Measurements from ENCODE around the gene TNF. TPM values are rescaled to one million over a fixed set of nuclear protein-coding genes. Genes with fewer than 3 reads are reported as not detected.
A peak's percentile ranks its signal among the peaks of the same experiment; 100 is the strongest.

TNF gene
- total and polyA plus RNA-seq, 11 donors, result 0.15 to 7.6 (median 0.44) TPM; not detected in 1

- intact Hi-C loops (cut with DNase I), result loop anchor here (1.0 to 10.0 kb wide), 9 partner anchors 34 to 408 kb away; partner anchors contain the start of genes LTB (in 7 of the 10), NELFE (in 3 of the 10), SKIC2 (in 3 of the 10) and APOM (in 1 of the 10)
- H3K27me3 ChIP-seq, result no peaks in the 10 kb centered on the region
- whole genome bisulfite sequencing, 4 donors, result 0 to 1% (median 0%) methylated on average over 25 of the region's 25 CpGs
- DNase-seq (peak; percentile 94 to 98 (median 98)), ATAC-seq (peak; percentile 96 to 98 (median 97))
- H3K4me1 ChIP-seq, result peaks cover 0 to 37% (median 22%) of the 10 kb centered on the region in 12 donors
- H3K27ac ChIP-seq, result peak within 1 kb of the TSS; percentile 63 to 95 (median 89)
- H3K9me3 ChIP-seq, result no peaks in the 10 kb centered on the region
- TF ChIP-seq POLR2A (IDR thresholded peaks at IDR 0.05) (peak in 1 of 2 donors; percentile 62), CTCF (IDR thresholded peaks at IDR 0.05) (peak in 2 of 12 donors; percentile 1 to 21)
- peaks cover 0 to 33% (median 24%) of the 10 kb centered on the region in 9 donors for H3K36me3 ChIP-seq
- H3K4me3 ChIP-seq, result peak within 1 kb of the TSS; percentile 4 to 64 (median 56)
Observed at GRCh38 chr6:31546958-31547726, 28.2 kb upstream of the TNF start, which contains the start of gene NFKBIL1. Gene NFKBIL1 (plus strand): TSS chr6:31547608. CDS start chr6:31547695, 87 bp downstream.

GRCh38 chr6:31547727-31548543, 27.4 kb upstream of the TNF start:
- ATAC-seq (no peak), DNase-seq (no peak)
- peak overlapping the region; percentile 63 to 95 (median 89) for H3K27ac ChIP-seq
- intact Hi-C loops (cut with DNase I), result loop anchor here (1.0 to 10.0 kb wide), 9 partner anchors 33 to 407 kb away; partner anchors contain the start of genes LTB (in 7 of the 10), NELFE (in 3 of the 10), SKIC2 (in 3 of the 10) and APOM (in 1 of the 10)
- TF ChIP-seq CTCF (IDR thresholded peaks at IDR 0.05) (no peak), POLR2A (IDR thresholded peaks at IDR 0.05) (no peak)
- H3K4me1 ChIP-seq, result peaks cover 0 to 32% (median 18%) of the 10 kb centered on the region in 12 donors
- H3K4me3 ChIP-seq, result peak overlapping the region; percentile 4 to 64 (median 56)
- H3K9me3 ChIP-seq, result no peaks in the 10 kb centered on the region
- no peaks in the 10 kb centered on the region for H3K27me3 ChIP-seq
- 71 to 77% (median 73%) methylated on average over 21 to 24 of the region's 24 CpGs for WGBS, 4 donors
- H3K36me3 ChIP-seq, result peaks cover 0 to 36% (median 24%) of the 10 kb centered on the region in 9 donors

- Histone ChIP-seq H3K9me3 (no peaks in the 10 kb centered on the region), H3K4me3 (peak overlapping the region in 5 of 12 donors; percentile 50 to 64 (median 56)), H3K36me3 (peaks cover 0 to 40% (median 27%) of the 10 kb centered on the region in 9 donors), H3K27me3 (no peaks in the 10 kb centered on the region), H3K4me1 (peaks cover 0 to 26% (median 13%) of the 10 kb centered on the region in 12 donors), H3K27ac (peak overlapping the region in 10 of 12 donors; percentile 82 to 95 (median 90))
- TF ChIP-seq POLR2A (IDR thresholded peaks at IDR 0.05) (no peak), CTCF (IDR thresholded peaks at IDR 0.05) (no peak)
- intact Hi-C loops (cut with DNase I), result loop anchor here in 9 of 10 donors (5.0 to 10.0 kb wide), 5 partner anchors 34 to 406 kb away; partner anchors contain the start of genes LTB (in 7 of the 9), NELFE (in 3 of the 9), SKIC2 (in 3 of the 9) and APOM (in 1 of the 9)
- no peak for ATAC-seq
- WGBS, 4 donors, result 92 to 98% (median 95%) methylated on average over 2 of the region's 2 CpGs
- DNase-seq, result no peak
Observed at GRCh38 chr6:31548544-31548873, 26.9 kb upstream of the TNF start.

Data from heart left ventricle (tissue), 16 donors.